ENCODE data around the gene TPP2.

DNA sequence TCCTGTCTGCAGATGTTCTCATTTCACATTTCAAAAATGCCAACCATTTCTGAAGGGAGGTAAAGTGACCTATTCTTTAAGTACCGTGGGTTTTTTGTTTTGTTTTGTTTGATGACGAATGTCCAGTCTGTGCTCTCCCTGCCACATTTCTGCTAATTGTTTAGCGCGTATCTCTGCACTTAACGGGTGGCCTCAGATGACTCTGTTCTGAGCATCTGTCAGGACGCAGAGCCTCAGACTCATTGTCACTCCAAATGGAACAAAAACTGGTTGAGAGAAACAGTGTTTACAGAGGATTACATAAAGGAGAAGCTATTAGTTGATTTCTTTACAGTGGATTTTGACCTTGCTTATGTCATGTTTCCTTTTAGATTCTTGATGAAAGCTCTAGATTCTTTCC lies 23.7 kb downstream of the TPP2 start:
- TF ChIP-seq, protein P1, sequence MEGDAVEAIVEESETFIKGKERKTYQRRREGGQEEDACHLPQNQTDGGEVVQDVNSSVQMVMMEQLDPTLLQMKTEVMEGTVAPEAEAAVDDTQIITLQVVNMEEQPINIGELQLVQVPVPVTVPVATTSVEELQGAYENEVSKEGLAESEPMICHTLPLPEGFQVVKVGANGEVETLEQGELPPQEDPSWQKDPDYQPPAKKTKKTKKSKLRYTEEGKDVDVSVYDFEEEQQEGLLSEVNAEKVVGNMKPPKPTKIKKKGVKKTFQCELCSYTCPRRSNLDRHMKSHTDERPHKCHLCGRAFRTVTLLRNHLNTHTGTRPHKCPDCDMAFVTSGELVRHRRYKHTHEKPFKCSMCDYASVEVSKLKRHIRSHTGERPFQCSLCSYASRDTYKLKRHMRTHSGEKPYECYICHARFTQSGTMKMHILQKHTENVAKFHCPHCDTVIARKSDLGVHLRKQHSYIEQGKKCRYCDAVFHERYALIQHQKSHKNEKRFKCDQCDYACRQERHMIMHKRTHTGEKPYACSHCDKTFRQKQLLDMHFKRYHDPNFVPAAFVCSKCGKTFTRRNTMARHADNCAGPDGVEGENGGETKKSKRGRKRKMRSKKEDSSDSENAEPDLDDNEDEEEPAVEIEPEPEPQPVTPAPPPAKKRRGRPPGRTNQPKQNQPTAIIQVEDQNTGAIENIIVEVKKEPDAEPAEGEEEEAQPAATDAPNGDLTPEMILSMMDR (IDR thresholded peaks at IDR 0.05), result no peak
- TF ChIP-seq, protein P2, sequence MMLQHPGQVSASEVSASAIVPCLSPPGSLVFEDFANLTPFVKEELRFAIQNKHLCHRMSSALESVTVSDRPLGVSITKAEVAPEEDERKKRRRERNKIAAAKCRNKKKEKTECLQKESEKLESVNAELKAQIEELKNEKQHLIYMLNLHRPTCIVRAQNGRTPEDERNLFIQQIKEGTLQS (CRISPR knock-in tag; conservative IDR thresholded peaks at IDR 0.05), result no peak
- no peak for TF ChIP-seq ZNF121 (CRISPR knock-in tag; IDR thresholded peaks at IDR 0.05)
- no peak for TF ChIP-seq MXD4 (CRISPR knock-in tag; IDR thresholded peaks at IDR 0.05; ENCODE audit: borderline replicate concordance)
- TF ChIP-seq, protein P3, sequence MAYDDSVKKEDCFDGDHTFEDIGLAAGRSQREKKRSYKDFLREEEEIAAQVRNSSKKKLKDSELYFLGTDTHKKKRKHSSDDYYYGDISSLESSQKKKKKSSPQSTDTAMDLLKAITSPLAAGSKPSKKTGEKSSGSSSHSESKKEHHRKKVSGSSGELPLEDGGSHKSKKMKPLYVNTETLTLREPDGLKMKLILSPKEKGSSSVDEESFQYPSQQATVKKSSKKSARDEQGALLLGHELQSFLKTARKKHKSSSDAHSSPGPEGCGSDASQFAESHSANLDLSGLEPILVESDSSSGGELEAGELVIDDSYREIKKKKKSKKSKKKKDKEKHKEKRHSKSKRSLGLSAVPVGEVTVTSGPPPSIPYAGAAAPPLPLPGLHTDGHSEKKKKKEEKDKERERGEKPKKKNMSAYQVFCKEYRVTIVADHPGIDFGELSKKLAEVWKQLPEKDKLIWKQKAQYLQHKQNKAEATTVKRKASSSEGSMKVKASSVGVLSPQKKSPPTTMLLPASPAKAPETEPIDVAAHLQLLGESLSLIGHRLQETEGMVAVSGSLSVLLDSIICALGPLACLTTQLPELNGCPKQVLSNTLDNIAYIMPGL (CRISPR knock-in tag; IDR thresholded peaks at IDR 0.05), result no peak
- TF ChIP-seq CREM (CRISPR knock-in tag; IDR thresholded peaks at IDR 0.05), result no peak
- TF ChIP-seq GABPB1 (CRISPR knock-in tag; IDR thresholded peaks at IDR 0.05), result no peak
- no peak for TF ChIP-seq CBFB (CRISPR knock-in tag; IDR thresholded peaks at IDR 0.05; ENCODE audit: low read depth)
- TF ChIP-seq SP1 (CRISPR knock-in tag; conservative IDR thresholded peaks at IDR 0.05), result no peak
